ENCODE data around the gene CEP135.

The CEP135 gene

DNA sequence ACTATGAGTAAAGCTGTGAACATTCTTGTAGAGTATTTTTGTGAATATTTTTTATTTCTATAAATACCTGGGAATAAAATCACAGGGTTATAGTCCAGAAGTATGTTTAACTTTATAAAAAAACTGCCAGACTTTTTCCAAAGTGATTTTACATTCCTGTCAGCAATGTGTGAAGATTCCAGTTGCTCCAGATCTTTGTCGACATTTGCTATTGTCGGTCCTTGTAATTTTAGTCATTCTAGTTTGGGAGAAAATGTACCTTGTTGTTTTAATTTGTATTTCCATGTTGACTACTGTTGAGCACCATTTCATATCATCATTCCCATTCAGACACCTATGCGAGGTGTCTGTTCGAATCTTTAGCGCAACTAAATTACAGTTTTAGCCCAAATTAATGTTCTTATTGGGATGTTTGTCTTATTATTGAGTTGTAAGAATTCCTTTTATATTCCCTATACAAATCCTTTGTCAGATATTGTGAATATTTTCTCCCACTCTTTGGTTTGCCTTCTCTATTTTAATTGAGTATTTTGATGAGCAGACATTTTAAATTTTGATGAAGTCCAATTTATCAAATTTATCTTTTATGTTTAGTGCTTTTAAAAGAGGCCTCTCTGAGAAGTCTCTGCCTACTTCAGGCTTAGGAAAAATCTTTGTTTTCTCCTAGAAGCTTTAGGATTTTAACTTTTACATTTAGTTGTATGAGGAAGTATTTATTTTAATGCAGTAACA, 2.6 kb downstream of the CEP135 start:
- DNase-seq = no peak
- Histone ChIP-seq H3K27ac (ENCODE audit: low read length, poor library complexity, severe bottlenecking) (no peak overlapping the region), H2BK12ac (ENCODE audit: low read length in 2 of 2) (no peak overlapping the region), H3K4me1 (ENCODE audit: control insufficient read depth, insufficient read depth, low read depth, low read length) (peaks cover 3% of the 10 kb centered on the region), H3K9ac (ENCODE audit: low read length) (no peak overlapping the region), H2AK5ac (ENCODE audit: low read length, severe bottlenecking) (no peak overlapping the region), H2BK120ac (ENCODE audit: low read depth, low read length) (no peak overlapping the region), H2BK5ac (ENCODE audit: low read depth, low read length, poor library complexity, severe bottlenecking) (no peak overlapping the region), H3K4ac (ENCODE audit: low read depth in 1 of 2, low read length in 2 of 2) (no peak overlapping the region), H3K14ac (ENCODE audit: low read length in 2 of 2) (no peak overlapping the region), H3K23ac (ENCODE audit: low read length in 2 of 2) (no peak overlapping the region), H4K8ac (ENCODE audit: low read length) (no peak overlapping the region), H3K79me1 (replicated peaks; ENCODE audit: low read length, poor library complexity, severe bottlenecking) (peaks cover 11% of the 10 kb centered on the region), H2AFZ (ENCODE audit: low read depth, low read length) (no peak overlapping the region), H2BK15ac (ENCODE audit: low read depth, poor library complexity, severe bottlenecking) (no peak overlapping the region), H3K4me3 (ENCODE audit: insufficient read depth in 1 of 2, low read depth in 1 of 2, low read length in 2 of 2) (no peak overlapping the region), H3K4me2 (ENCODE audit: low read length, poor library complexity, severe bottlenecking) (no peak overlapping the region), H3K18ac (ENCODE audit: low read depth in 1 of 2, low read length in 2 of 2) (no peak overlapping the region), H3K36me3 (ENCODE audit: control insufficient read depth in 1 of 2, insufficient read depth in 2 of 2, low read depth in 1 of 2, low read length in 2 of 2) (peaks cover 0 to 36% of the 10 kb centered on the region in 2 experiments), H3K27me3 (ENCODE audit: control insufficient read depth in 1 of 2, insufficient read depth in 1 of 2, low read length in 2 of 2) (no peaks in the 10 kb centered on the region), H3K9me3 (ENCODE audit: control insufficient read depth, low read length) (no peaks in the 10 kb centered on the region), H4K91ac (ENCODE audit: low read length) (no peak overlapping the region)
- WGBS = no CpG with 5 or more reads among the region's 5 CpGs

DNA sequence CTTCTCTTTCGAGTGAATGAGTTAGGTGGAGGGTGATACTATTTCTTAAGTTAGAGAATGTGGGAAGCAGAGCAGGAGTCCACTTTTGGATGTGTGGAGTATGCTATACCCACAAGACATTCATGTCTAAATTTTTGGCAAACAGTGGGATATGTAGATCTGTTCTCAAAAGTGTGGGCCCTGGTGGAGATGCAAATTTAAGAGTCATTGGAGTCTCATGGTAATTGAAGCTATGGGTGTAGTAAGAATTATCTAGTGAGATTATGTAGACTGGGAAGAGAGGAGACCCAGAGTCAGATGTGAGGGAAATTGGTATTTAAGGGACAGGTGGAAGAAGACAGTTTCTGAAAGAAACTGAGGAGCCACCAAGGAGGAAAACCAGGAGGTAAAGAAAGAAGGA, 7.0 kb downstream of the CEP135 start:
- Histone ChIP-seq H3K27me3 (ENCODE audit: control insufficient read depth in 1 of 2, insufficient read depth in 1 of 2, low read length in 2 of 2) (no peaks in the 10 kb centered on the region), H2AK5ac (ENCODE audit: low read length, severe bottlenecking) (no peak overlapping the region), H2BK15ac (ENCODE audit: low read depth, poor library complexity, severe bottlenecking) (no peak overlapping the region), H2AFZ (ENCODE audit: low read depth, low read length) (no peak overlapping the region), H3K9me3 (ENCODE audit: control insufficient read depth, low read length) (no peaks in the 10 kb centered on the region), H2BK12ac (ENCODE audit: low read length in 2 of 2) (no peak overlapping the region), H4K91ac (ENCODE audit: low read length) (no peak overlapping the region), H2BK120ac (ENCODE audit: low read depth, low read length) (no peak overlapping the region), H3K14ac (ENCODE audit: low read length in 2 of 2) (no peak overlapping the region), H2BK5ac (ENCODE audit: low read depth, low read length, poor library complexity, severe bottlenecking) (no peak overlapping the region), H3K4me3 (ENCODE audit: insufficient read depth in 1 of 2, low read depth in 1 of 2, low read length in 2 of 2) (no peak overlapping the region), H3K23ac (ENCODE audit: low read length in 2 of 2) (no peak overlapping the region), H3K4me2 (ENCODE audit: low read length, poor library complexity, severe bottlenecking) (no peak overlapping the region), H3K79me1 (replicated peaks; ENCODE audit: low read length, poor library complexity, severe bottlenecking) (peaks cover 15% of the 10 kb centered on the region), H3K27ac (ENCODE audit: low read length, poor library complexity, severe bottlenecking) (no peak overlapping the region), H3K4ac (ENCODE audit: low read depth in 1 of 2, low read length in 2 of 2) (no peak overlapping the region), H3K9ac (ENCODE audit: low read length) (no peak overlapping the region), H3K4me1 (ENCODE audit: control insufficient read depth, insufficient read depth, low read depth, low read length) (no peaks in the 10 kb centered on the region), H3K18ac (ENCODE audit: low read depth in 1 of 2, low read length in 2 of 2) (no peak overlapping the region), H3K36me3 (ENCODE audit: control insufficient read depth in 1 of 2, insufficient read depth in 2 of 2, low read depth in 1 of 2, low read length in 2 of 2) (peaks cover 6 to 69% of the 10 kb centered on the region in 2 experiments), H4K8ac (ENCODE audit: low read length) (no peak overlapping the region)
- no peak for DNase-seq
- 96% methylated on average over 1 of the region's 1 CpG for WGBS

DNA sequence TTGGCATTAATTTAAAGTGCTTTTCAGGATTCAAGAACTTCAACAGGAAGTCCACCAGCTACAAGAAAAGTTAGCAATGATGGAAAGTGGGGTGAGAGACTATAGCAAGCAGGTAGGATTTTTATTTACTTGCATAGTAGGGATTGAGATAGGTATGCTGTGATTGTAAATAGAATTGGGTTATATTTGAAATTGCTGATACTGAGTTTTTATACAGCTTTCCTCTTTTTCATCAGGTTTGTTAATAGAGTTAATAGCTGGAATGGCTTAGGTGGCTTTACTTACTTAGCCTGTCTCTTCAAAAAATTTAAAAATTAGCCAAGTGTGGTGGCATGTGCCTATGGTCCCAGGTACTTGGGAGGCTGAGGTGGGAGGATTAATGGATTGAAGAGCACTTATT, 10.9 kb downstream of the CEP135 start:
- no peak overlapping the region for H3K14ac ChIP-seq (ENCODE audit: low read length in 2 of 2)
- H3K4me1 ChIP-seq (ENCODE audit: control insufficient read depth, insufficient read depth, low read depth, low read length) = no peaks in the 10 kb centered on the region
- no peak overlapping the region for H3K9ac ChIP-seq (ENCODE audit: low read length)
- no peak overlapping the region for H3K27ac ChIP-seq (ENCODE audit: low read length, poor library complexity, severe bottlenecking)
- no peak overlapping the region for H2AFZ ChIP-seq (ENCODE audit: low read depth, low read length)
- H3K36me3 ChIP-seq (ENCODE audit: control insufficient read depth in 1 of 2, insufficient read depth in 2 of 2, low read depth in 1 of 2, low read length in 2 of 2) = peaks cover 9 to 64% of the 10 kb centered on the region in 2 experiments
- H3K18ac ChIP-seq (ENCODE audit: low read depth in 1 of 2, low read length in 2 of 2) = no peak overlapping the region
- H3K23ac ChIP-seq (ENCODE audit: low read length in 2 of 2) = no peak overlapping the region
- no peak for DNase-seq
- H2BK5ac ChIP-seq (ENCODE audit: low read depth, low read length, poor library complexity, severe bottlenecking) = no peak overlapping the region
- H3K27me3 ChIP-seq (ENCODE audit: control insufficient read depth in 1 of 2, insufficient read depth in 1 of 2, low read length in 2 of 2) = no peaks in the 10 kb centered on the region
- H4K91ac ChIP-seq (ENCODE audit: low read length) = no peak overlapping the region
- H3K4me3 ChIP-seq (ENCODE audit: insufficient read depth in 1 of 2, low read depth in 1 of 2, low read length in 2 of 2) = no peak overlapping the region
- H3K9me3 ChIP-seq (ENCODE audit: control insufficient read depth, low read length) = no peaks in the 10 kb centered on the region
- no peak overlapping the region for H2AK5ac ChIP-seq (ENCODE audit: low read length, severe bottlenecking)
- no peak overlapping the region for H4K8ac ChIP-seq (ENCODE audit: low read length)
- no peak overlapping the region for H2BK120ac ChIP-seq (ENCODE audit: low read depth, low read length)
- H3K79me1 ChIP-seq (replicated peaks; ENCODE audit: low read length, poor library complexity, severe bottlenecking) = peaks cover 8% of the 10 kb centered on the region
- H2BK15ac ChIP-seq (ENCODE audit: low read depth, poor library complexity, severe bottlenecking) = no peak overlapping the region
- no peak overlapping the region for H3K4ac ChIP-seq (ENCODE audit: low read depth in 1 of 2, low read length in 2 of 2)
- no peak overlapping the region for H2BK12ac ChIP-seq (ENCODE audit: low read length in 2 of 2)
- no peak overlapping the region for H3K4me2 ChIP-seq (ENCODE audit: low read length, poor library complexity, severe bottlenecking)

DNA sequence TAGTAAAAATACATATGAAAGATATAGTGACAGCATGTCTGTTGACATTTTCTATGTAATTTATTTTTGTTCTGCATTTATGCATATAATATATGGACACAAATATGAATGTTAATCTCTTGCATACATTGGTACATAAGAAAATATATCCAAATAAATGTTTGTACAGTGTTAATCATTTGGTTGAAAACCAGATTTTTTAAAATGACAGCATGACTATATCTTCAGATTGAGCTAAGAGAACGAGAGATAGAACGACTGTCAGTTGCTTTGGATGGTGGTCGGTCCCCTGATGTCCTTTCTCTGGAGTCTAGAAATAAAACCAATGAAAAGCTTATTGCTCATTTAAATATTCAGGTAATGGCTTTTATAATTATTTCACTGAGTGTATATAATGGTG, 15.3 kb downstream of the CEP135 start:
- 94% methylated on average over 3 of the region's 3 CpGs for WGBS

More for the DNA sequence above, 15.3 kb downstream of the CEP135 start:
- no peaks in the 10 kb centered on the region for H3K27me3 ChIP-seq (ENCODE audit: control insufficient read depth in 1 of 2, insufficient read depth in 1 of 2, low read length in 2 of 2)
- H3K4me1 ChIP-seq (ENCODE audit: control insufficient read depth, insufficient read depth, low read depth, low read length) = no peaks in the 10 kb centered on the region
- H2BK120ac ChIP-seq (ENCODE audit: low read depth, low read length) = no peak overlapping the region
- H3K23ac ChIP-seq (ENCODE audit: low read length in 2 of 2) = no peak overlapping the region
- H3K36me3 ChIP-seq (ENCODE audit: control insufficient read depth in 1 of 2, insufficient read depth in 2 of 2, low read depth in 1 of 2, low read length in 2 of 2) = peaks cover 6 to 44% of the 10 kb centered on the region in 2 experiments
- H3K18ac ChIP-seq (ENCODE audit: low read depth in 1 of 2, low read length in 2 of 2) = no peak overlapping the region
- no peak overlapping the region for H2AK5ac ChIP-seq (ENCODE audit: low read length, severe bottlenecking)
- no peak overlapping the region for H3K9ac ChIP-seq (ENCODE audit: low read length)
- no peak overlapping the region for H4K91ac ChIP-seq (ENCODE audit: low read length)
- no peaks in the 10 kb centered on the region for H3K79me1 ChIP-seq (replicated peaks; ENCODE audit: low read length, poor library complexity, severe bottlenecking)
- H3K4me3 ChIP-seq (ENCODE audit: insufficient read depth in 1 of 2, low read depth in 1 of 2, low read length in 2 of 2) = no peak overlapping the region
- no peak overlapping the region for H2BK5ac ChIP-seq (ENCODE audit: low read depth, low read length, poor library complexity, severe bottlenecking)
- no peaks in the 10 kb centered on the region for H3K9me3 ChIP-seq (ENCODE audit: control insufficient read depth, low read length)
- no peak overlapping the region for H2AFZ ChIP-seq (ENCODE audit: low read depth, low read length)
- no peak overlapping the region for H2BK15ac ChIP-seq (ENCODE audit: low read depth, poor library complexity, severe bottlenecking)
- no peak overlapping the region for H2BK12ac ChIP-seq (ENCODE audit: low read length in 2 of 2)
- H3K4ac ChIP-seq (ENCODE audit: low read depth in 1 of 2, low read length in 2 of 2) = no peak overlapping the region
- H3K27ac ChIP-seq (ENCODE audit: low read length, poor library complexity, severe bottlenecking) = no peak overlapping the region
- no peak overlapping the region for H3K14ac ChIP-seq (ENCODE audit: low read length in 2 of 2)
- DNase-seq = no peak
- H3K4me2 ChIP-seq (ENCODE audit: low read length, poor library complexity, severe bottlenecking) = no peak overlapping the region
- no peak overlapping the region for H4K8ac ChIP-seq (ENCODE audit: low read length)

All from mesenchymal stem cell (in vitro differentiated cells and primary cell).